ENCODE measurements around the gene STK4. TPM values are rescaled to one million over a fixed set of nuclear protein-coding genes. Genes with fewer than 3 reads are reported as not detected.

STK4 gene
- total RNA-seq, 1 donor from 2014 or later, result 25.8 TPM

DNA sequence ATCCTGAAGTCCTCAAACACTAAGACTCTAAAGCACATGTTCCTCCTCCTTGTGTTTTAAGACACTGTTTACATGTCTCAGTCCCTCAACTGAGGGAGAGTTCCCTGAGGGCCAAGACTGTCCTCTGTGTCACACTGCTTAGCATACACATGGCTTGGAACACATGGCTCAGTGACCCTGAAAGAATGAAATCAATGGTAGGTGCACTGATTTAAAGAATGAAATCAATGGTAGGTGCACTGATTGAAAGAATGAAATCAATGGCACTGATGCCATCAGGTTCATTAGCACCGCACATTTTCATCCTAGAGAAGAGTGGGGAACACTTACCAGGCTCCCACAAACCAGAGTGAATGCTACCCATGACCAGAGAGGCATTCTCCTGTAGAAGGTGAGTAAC is 15.9 kb upstream of the STK4 start:
- no peak for TF ChIP-seq POLR2AphosphoS5 (IDR thresholded peaks at IDR 0.05; ENCODE audit: insufficient read depth in 1 of 2, low read depth in 1 of 2)
- no peak for TF ChIP-seq POLR2A (IDR thresholded peaks at IDR 0.05)
- TF ChIP-seq, protein P1, sequence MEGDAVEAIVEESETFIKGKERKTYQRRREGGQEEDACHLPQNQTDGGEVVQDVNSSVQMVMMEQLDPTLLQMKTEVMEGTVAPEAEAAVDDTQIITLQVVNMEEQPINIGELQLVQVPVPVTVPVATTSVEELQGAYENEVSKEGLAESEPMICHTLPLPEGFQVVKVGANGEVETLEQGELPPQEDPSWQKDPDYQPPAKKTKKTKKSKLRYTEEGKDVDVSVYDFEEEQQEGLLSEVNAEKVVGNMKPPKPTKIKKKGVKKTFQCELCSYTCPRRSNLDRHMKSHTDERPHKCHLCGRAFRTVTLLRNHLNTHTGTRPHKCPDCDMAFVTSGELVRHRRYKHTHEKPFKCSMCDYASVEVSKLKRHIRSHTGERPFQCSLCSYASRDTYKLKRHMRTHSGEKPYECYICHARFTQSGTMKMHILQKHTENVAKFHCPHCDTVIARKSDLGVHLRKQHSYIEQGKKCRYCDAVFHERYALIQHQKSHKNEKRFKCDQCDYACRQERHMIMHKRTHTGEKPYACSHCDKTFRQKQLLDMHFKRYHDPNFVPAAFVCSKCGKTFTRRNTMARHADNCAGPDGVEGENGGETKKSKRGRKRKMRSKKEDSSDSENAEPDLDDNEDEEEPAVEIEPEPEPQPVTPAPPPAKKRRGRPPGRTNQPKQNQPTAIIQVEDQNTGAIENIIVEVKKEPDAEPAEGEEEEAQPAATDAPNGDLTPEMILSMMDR (IDR thresholded peaks at IDR 0.05), result no peak
- no peaks in the 10 kb centered on the region for H3K9me3 ChIP-seq
- peaks cover 0 to 73% of the 10 kb centered on the region in 2 donors for H3K36me3 ChIP-seq
- no peaks in the 10 kb centered on the region for H3K4me1 ChIP-seq
- no peaks in the 10 kb centered on the region for H3K27me3 ChIP-seq
- no peak overlapping the region for H3K27ac ChIP-seq
- no peak overlapping the region for H3K4me3 ChIP-seq
- intact Hi-C loops (cut with DNase I), result no loop called here
- no peak for DNase-seq (ENCODE audit: extremely low spot score in 2 of 2)

DNA sequence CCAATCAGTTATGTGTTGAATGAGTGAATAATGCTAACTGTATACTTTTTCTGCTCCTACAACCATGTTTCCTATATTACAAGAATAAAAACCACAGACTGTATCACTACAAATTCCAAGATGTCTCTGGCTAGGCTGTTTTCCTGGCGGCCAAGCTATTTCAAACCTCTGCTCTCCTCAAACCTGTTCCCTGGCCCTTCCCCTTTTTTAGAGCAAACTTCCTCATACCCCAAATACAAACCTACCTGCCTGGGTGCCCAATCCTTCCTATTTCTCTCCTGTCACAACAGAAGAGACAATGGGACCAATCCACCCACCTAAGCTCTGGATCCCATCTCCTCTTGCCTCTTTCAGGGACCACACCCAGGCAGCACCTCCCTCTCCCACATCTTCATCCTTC is 13.6 kb upstream of the STK4 start:
- intact Hi-C loops (cut with DNase I), result no loop called here
- H3K27ac ChIP-seq, result no peak overlapping the region
- no peak for TF ChIP-seq POLR2AphosphoS5 (IDR thresholded peaks at IDR 0.05; ENCODE audit: insufficient read depth in 1 of 2, low read depth in 1 of 2)
- H3K9me3 ChIP-seq, result no peaks in the 10 kb centered on the region
- H3K27me3 ChIP-seq, result no peaks in the 10 kb centered on the region
- H3K4me1 ChIP-seq, result no peaks in the 10 kb centered on the region
- no peak overlapping the region for H3K4me3 ChIP-seq
- peaks cover 0 to 62% of the 10 kb centered on the region in 2 donors for H3K36me3 ChIP-seq
- DNase-seq (ENCODE audit: extremely low spot score in 2 of 2), result no peak

DNA sequence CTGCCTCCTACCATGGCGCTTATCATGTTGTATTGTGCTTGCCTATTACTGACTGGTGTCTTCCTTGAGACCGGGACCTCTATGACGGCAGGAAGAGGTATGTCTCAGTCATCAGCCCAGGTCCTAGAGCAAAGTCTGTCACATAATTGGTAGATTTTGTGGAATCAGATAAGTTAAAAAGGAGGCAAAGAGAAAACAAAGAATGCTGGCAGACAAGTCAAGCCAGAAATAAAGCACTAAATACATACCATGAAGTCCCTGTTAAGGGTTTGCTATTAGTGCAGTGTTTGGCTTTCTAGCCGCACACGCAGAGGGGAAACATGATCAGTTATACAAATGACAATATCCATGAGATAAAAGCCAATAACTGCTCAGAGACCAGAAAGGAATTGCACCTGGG is 12.1 kb upstream of the STK4 start:
- DNase-seq (ENCODE audit: extremely low spot score in 2 of 2), result no peak
- no peak overlapping the region for H3K4me3 ChIP-seq
- H3K27me3 ChIP-seq, result no peaks in the 10 kb centered on the region
- no peaks in the 10 kb centered on the region for H3K9me3 ChIP-seq
- intact Hi-C loops (cut with DNase I), result no loop called here
- H3K27ac ChIP-seq, result no peak overlapping the region
- H3K4me1 ChIP-seq, result peaks cover 3% of the 10 kb centered on the region
- TF ChIP-seq, protein P1 (IDR thresholded peaks at IDR 0.05), result no peak
- no peak for TF ChIP-seq POLR2AphosphoS5 (IDR thresholded peaks at IDR 0.05; ENCODE audit: insufficient read depth in 1 of 2, low read depth in 1 of 2)
- TF ChIP-seq POLR2A (IDR thresholded peaks at IDR 0.05), result no peak
- peaks cover 0 to 47% of the 10 kb centered on the region in 2 donors for H3K36me3 ChIP-seq

DNA sequence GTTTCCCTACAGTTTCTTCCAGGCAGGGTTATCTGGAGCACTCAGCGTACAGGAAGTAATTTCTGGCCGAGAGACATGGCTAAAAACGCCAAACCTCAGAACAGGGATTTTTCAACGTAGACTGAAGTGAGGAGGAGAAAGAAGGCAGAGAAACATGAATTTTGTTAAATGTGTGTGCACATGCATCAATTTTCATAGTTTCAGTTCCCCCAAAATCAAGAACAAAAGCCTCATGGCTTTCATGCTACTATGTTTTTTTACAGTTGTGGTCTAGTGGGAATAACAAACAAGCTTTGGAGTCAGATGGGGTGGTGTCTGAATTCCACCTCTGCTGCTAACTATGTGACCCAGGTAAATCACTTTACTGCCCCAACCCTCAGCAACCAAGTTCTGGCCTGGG is 11.0 kb upstream of the STK4 start:
- Histone ChIP-seq H3K4me3 (no peak overlapping the region), H3K4me1 (peaks cover 11% of the 10 kb centered on the region), H3K27ac (no peak overlapping the region), H3K9me3 (no peaks in the 10 kb centered on the region), H3K27me3 (no peaks in the 10 kb centered on the region), H3K36me3 (peaks cover 0 to 38% of the 10 kb centered on the region in 2 donors)
- no peak for DNase-seq (ENCODE audit: extremely low spot score in 2 of 2)
- intact Hi-C loops (cut with DNase I), result no loop called here
- no peak for TF ChIP-seq POLR2AphosphoS5 (IDR thresholded peaks at IDR 0.05; ENCODE audit: insufficient read depth in 1 of 2, low read depth in 1 of 2)

DNA sequence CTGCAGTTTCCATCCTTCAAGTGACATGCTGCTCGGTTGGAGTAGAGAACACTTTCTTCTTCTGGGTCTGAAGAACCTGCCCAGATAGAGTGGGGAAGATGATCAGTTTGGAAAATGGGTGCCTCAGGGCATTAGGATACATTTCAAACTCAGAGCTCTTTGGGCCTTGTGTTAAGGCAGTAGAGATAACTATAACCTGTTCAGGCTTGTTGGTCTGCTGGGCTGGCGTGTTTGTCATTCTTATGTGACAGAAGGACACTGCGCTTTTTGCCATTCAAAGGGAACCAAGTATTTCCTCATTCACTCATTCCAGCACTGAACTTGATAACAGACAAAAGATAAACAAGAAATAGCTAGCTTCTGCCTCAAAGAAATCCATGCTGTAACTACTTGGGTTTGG is 9.9 kb upstream of the STK4 start:
- TF ChIP-seq POLR2A (IDR thresholded peaks at IDR 0.05) (no peak), POLR2AphosphoS5 (IDR thresholded peaks at IDR 0.05; ENCODE audit: insufficient read depth in 1 of 2, low read depth in 1 of 2) (no peak)
- TF ChIP-seq, protein P1 (IDR thresholded peaks at IDR 0.05), result no peak
- peaks cover 0 to 26% of the 10 kb centered on the region in 2 donors for H3K36me3 ChIP-seq
- no peaks in the 10 kb centered on the region for H3K27me3 ChIP-seq
- H3K4me1 ChIP-seq, result peaks cover 17% of the 10 kb centered on the region
- H3K4me3 ChIP-seq, result no peak overlapping the region
- DNase-seq (ENCODE audit: extremely low spot score in 2 of 2), result no peak
- no peak overlapping the region for H3K27ac ChIP-seq
- intact Hi-C loops (cut with DNase I), result no loop called here
- no peaks in the 10 kb centered on the region for H3K9me3 ChIP-seq

DNA sequence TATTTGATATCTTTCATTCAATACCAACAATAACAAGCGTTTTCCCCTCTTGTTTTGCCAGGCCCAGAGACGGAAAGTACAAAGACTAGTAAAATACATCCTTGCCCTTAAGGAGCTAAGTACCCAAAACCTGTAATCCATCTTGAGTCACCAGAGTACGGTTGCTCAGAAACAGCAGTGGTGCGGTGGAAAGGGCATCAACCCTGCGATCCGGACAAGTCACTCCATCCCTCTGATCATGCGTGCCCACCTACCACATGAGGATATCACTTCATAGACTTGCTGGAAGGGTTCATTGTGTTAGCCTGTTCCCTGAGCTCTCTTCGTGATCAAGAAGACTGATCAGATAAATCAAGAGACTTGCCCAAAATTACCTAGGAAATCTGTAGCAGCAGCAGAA is 8.0 kb upstream of the STK4 start:
- TF ChIP-seq, protein P1 (IDR thresholded peaks at IDR 0.05), result no peak
- TF ChIP-seq POLR2A (IDR thresholded peaks at IDR 0.05), result no peak
- TF ChIP-seq POLR2AphosphoS5 (IDR thresholded peaks at IDR 0.05; ENCODE audit: insufficient read depth in 1 of 2, low read depth in 1 of 2), result no peak
- intact Hi-C loops (cut with DNase I), result no loop called here
- no peaks in the 10 kb centered on the region for H3K27me3 ChIP-seq

More for the DNA sequence above, 8.0 kb upstream of the STK4 start:
- H3K27ac ChIP-seq, result no peak overlapping the region
- peaks cover 17% of the 10 kb centered on the region for H3K4me1 ChIP-seq
- DNase-seq (ENCODE audit: extremely low spot score in 2 of 2), result no peak
- H3K36me3 ChIP-seq, result peaks cover 0 to 26% of the 10 kb centered on the region in 2 donors
- H3K4me3 ChIP-seq, result no peak overlapping the region
- H3K9me3 ChIP-seq, result no peaks in the 10 kb centered on the region

All from vagina (tissue), 2 donors.